Stimulated activated CD4-positive, alpha-beta T cell treated with anti-CD3 and anti-CD28 coated beads, TNF-alpha, amount 100 ng/mL, for 1 hour (primary cell): ENCODE data around the gene POU2AF1.

Experiments used
- DNase-seq, 3 donors: peaks; one replicate each; pipeline ENCODE4 v3.0.0-alpha.2; 2020; ENCODE audit warnings: low read depth in 3 of 3, low spot score in 1 of 3

The POU2AF1 gene

GRCh38 chr11:111347723-111348115 is 31.4 kb downstream of the POU2AF1 start:
- no peak for DNase-seq

- DNase-seq = no peak
These were observed 31.9 kb downstream of the POU2AF1 start for GRCh38 chr11:111347002-111347722.

GRCh38 chr11:111344032-111344431 is 35.0 kb downstream of the POU2AF1 start:
- no peak for DNase-seq

- DNase-seq = no peak
These were observed 36.7 kb downstream of the POU2AF1 start for GRCh38 chr11:111342329-111342728.

- no peak for DNase-seq
These were observed 39.2 kb downstream of the POU2AF1 start for GRCh38 chr11:111339758-111340388.

- no peak for DNase-seq
These were observed 42.4 kb downstream of the POU2AF1 start for GRCh38 chr11:111336582-111337256.

- no peak for DNase-seq
These were observed 43.0 kb downstream of the POU2AF1 start for GRCh38 chr11:111336062-111336461.

GRCh38 chr11:111335549-111335948 is 43.5 kb downstream of the POU2AF1 start:
- no peak for DNase-seq

- no peak for DNase-seq
These were observed 44.3 kb downstream of the POU2AF1 start for GRCh38 chr11:111334532-111335502.

GRCh38 chr11:111331711-111332479 is 47.2 kb downstream of the POU2AF1 start:
- no peak for DNase-seq

- DNase-seq = no peak
These were observed 48.7 kb downstream of the POU2AF1 start for GRCh38 chr11:111330234-111330893.

GRCh38 chr11:111329306-111330204 is 49.5 kb downstream of the POU2AF1 start:
- no peak for DNase-seq

- DNase-seq = no peak
These were observed 51.0 kb downstream of the POU2AF1 start for GRCh38 chr11:111327908-111328624.

GRCh38 chr11:111326824-111327223 is 52.3 kb downstream of the POU2AF1 start:
- DNase-seq = no peak

- DNase-seq = no peak
These were observed 53.8 kb downstream of the POU2AF1 start for GRCh38 chr11:111325259-111325658.

- no peak for DNase-seq
These were observed 54.8 kb downstream of the POU2AF1 start for GRCh38 chr11:111324277-111324720.

GRCh38 chr11:111322534-111322933 is 56.5 kb downstream of the POU2AF1 start:
- DNase-seq = no peak
